ENCODE measurements around the gene CERS6. TPM values are rescaled to one million over a fixed set of nuclear protein-coding genes. Genes with fewer than 3 reads are reported as not detected.

Gene CERS6
- total and polyA plus RNA-seq, 10 donors: 2.5 to 22.3 (median 12.8) TPM

GRCh38 chr2:168781191-168781817, 325.2 kb downstream of the CERS6 start:
- H3K27me3 ChIP-seq (replicated peaks in 1 of 7): no peaks in the 10 kb centered on the region
- no peak overlapping the region for H3K4me3 ChIP-seq
- intact Hi-C loops (cut with DNase I; ENCODE audit: low total_unique reads): no loop called here
- TF ChIP-seq CTCF (IDR thresholded peaks at IDR 0.05 in 8 of 11, conservative IDR thresholded peaks at IDR 0.05 in 3 of 11) (no peak), POLR2AphosphoS5 (IDR thresholded peaks at IDR 0.05) (no peak), POLR2A (IDR thresholded peaks at IDR 0.05) (no peak)
- H3K4me1 ChIP-seq: no peaks in the 10 kb centered on the region
- H3K9me3 ChIP-seq: no peaks in the 10 kb centered on the region
- H3K36me3 ChIP-seq: no peaks in the 10 kb centered on the region
- no peak overlapping the region for H3K27ac ChIP-seq
- DNase-seq: no peak
- 88 to 94% (median 93%) methylated on average over 2 of the region's 2 CpGs for WGBS, 5 donors

DNA sequence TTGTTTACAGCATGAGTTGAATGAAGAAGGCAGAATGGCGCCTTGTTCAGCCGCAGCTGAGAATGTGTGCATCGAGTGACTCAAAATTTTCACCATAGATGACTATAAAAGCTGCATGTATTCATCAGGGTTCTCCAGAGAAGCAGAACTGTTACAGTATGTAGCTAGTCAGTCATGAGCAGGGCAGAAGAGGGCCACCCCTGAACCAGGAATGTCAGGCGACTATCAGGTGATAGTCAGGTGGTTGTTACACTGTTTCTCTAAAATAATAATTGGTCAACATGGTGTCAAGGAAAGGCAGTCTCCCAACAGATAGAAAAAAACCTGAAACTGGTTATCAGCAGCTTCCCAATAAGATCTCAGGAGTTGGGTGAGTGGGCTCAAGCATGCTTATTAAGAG, 326.2 kb downstream of the CERS6 start:
- H3K4me1 ChIP-seq: no peaks in the 10 kb centered on the region
- 86 to 97% (median 93%) methylated on average over 4 of the region's 4 CpGs for WGBS, 5 donors

DNA sequence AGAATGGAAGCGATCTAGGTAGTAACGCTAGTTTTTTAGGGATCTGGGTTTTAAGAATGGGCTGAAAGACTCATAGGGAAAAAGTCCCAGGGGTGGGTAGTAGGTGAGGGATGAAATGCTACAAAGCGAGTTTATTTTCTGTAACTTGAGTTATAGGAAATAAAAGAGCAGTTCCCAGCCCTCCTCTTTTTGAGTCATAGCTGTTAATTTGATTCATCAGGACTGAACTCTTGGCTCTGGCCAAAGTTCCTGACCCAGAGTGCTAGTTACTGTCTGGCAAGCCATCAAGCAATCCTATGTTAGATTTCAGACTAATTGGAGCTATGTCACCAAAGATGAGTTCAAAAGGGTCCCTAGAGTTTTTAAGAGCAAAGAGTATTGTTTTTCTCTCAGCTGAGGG, 328.9 kb downstream of the CERS6 start:
- Histone ChIP-seq H3K27ac (no peak overlapping the region), H3K36me3 (no peaks in the 10 kb centered on the region), H3K4me1 (no peaks in the 10 kb centered on the region), H3K4me3 (no peak overlapping the region), H3K27me3 (replicated peaks in 1 of 7) (no peaks in the 10 kb centered on the region), H3K9me3 (no peaks in the 10 kb centered on the region)
- no peak for DNase-seq
- WGBS, 5 donors: 73 to 94% (median 84%) methylated on average over 3 of the region's 3 CpGs
- intact Hi-C loops (cut with DNase I; ENCODE audit: low total_unique reads): no loop called here
- TF ChIP-seq CTCF (IDR thresholded peaks at IDR 0.05 in 8 of 11, conservative IDR thresholded peaks at IDR 0.05 in 3 of 11): no peak
- TF ChIP-seq POLR2A (IDR thresholded peaks at IDR 0.05): no peak
- no peak for TF ChIP-seq POLR2AphosphoS5 (IDR thresholded peaks at IDR 0.05)

More for the DNA sequence above, 326.2 kb downstream of the CERS6 start:
- no peak overlapping the region for H3K4me3 ChIP-seq
- intact Hi-C loops (cut with DNase I; ENCODE audit: low total_unique reads): no loop called here
- TF ChIP-seq CTCF (IDR thresholded peaks at IDR 0.05 in 8 of 11, conservative IDR thresholded peaks at IDR 0.05 in 3 of 11) (no peak), POLR2AphosphoS5 (IDR thresholded peaks at IDR 0.05) (no peak), POLR2A (IDR thresholded peaks at IDR 0.05) (no peak)
- DNase-seq: no peak
- no peak overlapping the region for H3K27ac ChIP-seq
- H3K36me3 ChIP-seq: no peaks in the 10 kb centered on the region
- no peaks in the 10 kb centered on the region for H3K9me3 ChIP-seq
- no peaks in the 10 kb centered on the region for H3K27me3 ChIP-seq (replicated peaks in 1 of 7)

DNA sequence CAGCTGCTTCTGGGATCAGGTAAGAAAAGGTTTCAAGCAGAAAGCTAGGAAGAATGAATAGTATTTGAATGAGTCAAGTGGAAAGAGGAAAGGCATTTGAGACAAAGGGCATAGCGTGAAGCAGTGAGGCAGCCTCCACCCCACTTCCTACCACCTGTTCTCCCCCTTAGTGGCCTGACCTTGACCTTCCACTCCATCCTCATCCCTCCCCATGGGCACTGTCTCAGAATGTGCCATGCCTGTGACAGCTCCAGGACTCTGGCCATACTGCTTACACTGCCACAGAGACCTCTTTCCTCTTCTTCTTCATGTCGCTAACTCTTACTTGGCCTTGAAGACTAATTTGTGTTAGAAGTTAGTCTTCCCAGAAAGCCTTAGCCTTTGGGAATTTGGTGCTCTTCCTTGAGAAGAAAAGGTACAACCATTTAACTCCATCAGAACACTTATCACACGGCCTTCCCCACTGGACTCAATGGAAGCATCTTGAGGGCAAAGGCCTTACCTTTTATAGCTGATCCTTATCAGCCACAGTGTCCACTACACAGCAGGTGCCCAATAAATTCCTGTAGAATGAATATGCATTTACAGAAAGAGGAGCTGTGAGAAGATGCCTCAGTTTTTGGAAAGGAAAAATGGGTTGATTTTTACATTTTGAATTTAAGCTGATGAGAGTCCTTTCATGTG, 331.2 kb downstream of the CERS6 start:
- no peak for DNase-seq
- Histone ChIP-seq H3K27ac (no peak overlapping the region), H3K4me1 (no peaks in the 10 kb centered on the region), H3K27me3 (replicated peaks in 1 of 7) (no peaks in the 10 kb centered on the region), H3K36me3 (no peaks in the 10 kb centered on the region), H3K4me3 (no peak overlapping the region), H3K9me3 (no peaks in the 10 kb centered on the region)
- 83 to 91% (median 90%) methylated on average over 3 of the region's 3 CpGs for WGBS, 5 donors
- intact Hi-C loops (cut with DNase I; ENCODE audit: low total_unique reads): no loop called here
- TF ChIP-seq POLR2A (IDR thresholded peaks at IDR 0.05) (no peak), CTCF (IDR thresholded peaks at IDR 0.05 in 8 of 11, conservative IDR thresholded peaks at IDR 0.05 in 3 of 11) (no peak), POLR2AphosphoS5 (IDR thresholded peaks at IDR 0.05) (no peak)

Data from spleen (tissue), 11 donors.